ENCODE measurements around the gene PPP2R1A. TPM values are rescaled to one million over a fixed set of nuclear protein-coding genes. Genes with fewer than 3 reads are reported as not detected.

Gene PPP2R1A
- total RNA-seq, 1 experiment from 2014 or later, result 266 TPM

DNA sequence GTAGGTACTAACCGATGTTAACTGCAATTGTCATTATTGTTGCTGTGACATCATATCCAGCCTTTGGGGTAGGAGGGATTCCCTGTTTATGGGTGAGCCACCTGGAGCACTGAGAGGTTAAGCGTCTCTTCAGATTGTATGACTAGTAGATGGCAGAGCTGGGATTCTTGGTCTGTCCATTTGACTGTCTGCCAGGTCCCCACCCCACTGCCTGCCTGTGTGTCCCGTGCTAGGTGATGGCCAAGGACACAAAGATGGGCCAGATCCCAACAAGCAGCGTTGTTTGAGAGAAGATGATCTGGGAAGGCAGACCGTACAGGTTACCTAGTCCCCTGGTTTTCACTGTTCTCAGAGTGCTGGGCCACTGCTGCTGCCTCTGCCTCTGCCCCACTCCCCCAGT, 16.6 kb downstream of the PPP2R1A start:
- ChIA-PET RAD21 (ENCODE audit: low non-redundant PET in 1 of 2, low total read pairs in 2 of 2, uncharacterized antibody in 2 of 2, unreplicated experiment in 2 of 2) (no interaction called here), CTCF (no interaction called here), POLR2A (no interaction called here)
- ATAC-seq (no peak), DNase-seq (ENCODE audit: low read depth, low spot score) (no peak)
- H2AFZ ChIP-seq (ENCODE audit: low read depth, low read length, poor library complexity, severe bottlenecking), result no peak overlapping the region
- H3K4me2 ChIP-seq (ENCODE audit: low read length), result no peak overlapping the region
- H3K4me3 ChIP-seq (replicated peaks in 1 of 2; ENCODE audit: low read depth in 1 of 2, low read length in 2 of 2), result no peak overlapping the region
- intact Hi-C loops (cut with micrococcal nuclease), result no loop called here
- H3K9me2 ChIP-seq (ENCODE audit: insufficient read depth), result no peaks in the 10 kb centered on the region
- no TSS peak for BruUV-seq (replicated peaks)
- H4K20me1 ChIP-seq (ENCODE audit: insufficient read depth), result no peaks in the 10 kb centered on the region
- no peaks in the 10 kb centered on the region for H3K4me1 ChIP-seq (ENCODE audit: control insufficient read depth in 1 of 2, insufficient read depth in 2 of 2, low read length in 2 of 2)
- H3K9ac ChIP-seq (ENCODE audit: low read length), result no peak overlapping the region
- H3K36me3 ChIP-seq (ENCODE audit: control insufficient read depth in 1 of 2, insufficient read depth in 2 of 2, low read length in 2 of 2), result peaks cover 57 to 63% of the 10 kb centered on the region in 2 experiments
- no peaks in the 10 kb centered on the region for H3K27me3 ChIP-seq (ENCODE audit: insufficient read depth, low read length)
- no peak overlapping the region for H3K27ac ChIP-seq (ENCODE audit: low read depth, low read length)
- no peaks in the 10 kb centered on the region for H3K9me3 ChIP-seq (ENCODE audit: control insufficient read depth in 1 of 2, insufficient read depth in 1 of 2, low read depth in 1 of 2, low read length in 2 of 2)
- TF ChIP-seq RAD21 (IDR thresholded peaks at IDR 0.05; ENCODE audit: low read depth) (no peak), TCF7L2 (IDR thresholded peaks at IDR 0.05; ENCODE audit: borderline replicate concordance, extremely low read depth, insufficient read depth, insufficient read length) (no peak), POLR2A (IDR thresholded peaks at IDR 0.05; ENCODE audit: borderline replicate concordance, extremely low read depth, insufficient read depth, insufficient read length) (no peak), ZFX (IDR thresholded peaks at IDR 0.05) (no peak), EZH2 (IDR thresholded peaks at IDR 0.05) (no peak), POLR2AphosphoS5 (IDR thresholded peaks at IDR 0.05; ENCODE audit: low read depth, low read length) (no peak), SP1 (IDR thresholded peaks at IDR 0.05; ENCODE audit: low read depth) (no peak), JUND (IDR thresholded peaks at IDR 0.05) (no peak), ZNF274 (IDR thresholded peaks at IDR 0.05; ENCODE audit: low read depth, low read length) (no peak), EZH2phosphoT487 (IDR thresholded peaks at IDR 0.05; ENCODE audit: borderline replicate concordance) (no peak)
- TF ChIP-seq, protein P1, sequence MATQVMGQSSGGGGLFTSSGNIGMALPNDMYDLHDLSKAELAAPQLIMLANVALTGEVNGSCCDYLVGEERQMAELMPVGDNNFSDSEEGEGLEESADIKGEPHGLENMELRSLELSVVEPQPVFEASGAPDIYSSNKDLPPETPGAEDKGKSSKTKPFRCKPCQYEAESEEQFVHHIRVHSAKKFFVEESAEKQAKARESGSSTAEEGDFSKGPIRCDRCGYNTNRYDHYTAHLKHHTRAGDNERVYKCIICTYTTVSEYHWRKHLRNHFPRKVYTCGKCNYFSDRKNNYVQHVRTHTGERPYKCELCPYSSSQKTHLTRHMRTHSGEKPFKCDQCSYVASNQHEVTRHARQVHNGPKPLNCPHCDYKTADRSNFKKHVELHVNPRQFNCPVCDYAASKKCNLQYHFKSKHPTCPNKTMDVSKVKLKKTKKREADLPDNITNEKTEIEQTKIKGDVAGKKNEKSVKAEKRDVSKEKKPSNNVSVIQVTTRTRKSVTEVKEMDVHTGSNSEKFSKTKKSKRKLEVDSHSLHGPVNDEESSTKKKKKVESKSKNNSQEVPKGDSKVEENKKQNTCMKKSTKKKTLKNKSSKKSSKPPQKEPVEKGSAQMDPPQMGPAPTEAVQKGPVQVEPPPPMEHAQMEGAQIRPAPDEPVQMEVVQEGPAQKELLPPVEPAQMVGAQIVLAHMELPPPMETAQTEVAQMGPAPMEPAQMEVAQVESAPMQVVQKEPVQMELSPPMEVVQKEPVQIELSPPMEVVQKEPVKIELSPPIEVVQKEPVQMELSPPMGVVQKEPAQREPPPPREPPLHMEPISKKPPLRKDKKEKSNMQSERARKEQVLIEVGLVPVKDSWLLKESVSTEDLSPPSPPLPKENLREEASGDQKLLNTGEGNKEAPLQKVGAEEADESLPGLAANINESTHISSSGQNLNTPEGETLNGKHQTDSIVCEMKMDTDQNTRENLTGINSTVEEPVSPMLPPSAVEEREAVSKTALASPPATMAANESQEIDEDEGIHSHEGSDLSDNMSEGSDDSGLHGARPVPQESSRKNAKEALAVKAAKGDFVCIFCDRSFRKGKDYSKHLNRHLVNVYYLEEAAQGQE (IDR thresholded peaks at IDR 0.05; ENCODE audit: low read depth), result no peak
- TF ChIP-seq, protein P2, sequence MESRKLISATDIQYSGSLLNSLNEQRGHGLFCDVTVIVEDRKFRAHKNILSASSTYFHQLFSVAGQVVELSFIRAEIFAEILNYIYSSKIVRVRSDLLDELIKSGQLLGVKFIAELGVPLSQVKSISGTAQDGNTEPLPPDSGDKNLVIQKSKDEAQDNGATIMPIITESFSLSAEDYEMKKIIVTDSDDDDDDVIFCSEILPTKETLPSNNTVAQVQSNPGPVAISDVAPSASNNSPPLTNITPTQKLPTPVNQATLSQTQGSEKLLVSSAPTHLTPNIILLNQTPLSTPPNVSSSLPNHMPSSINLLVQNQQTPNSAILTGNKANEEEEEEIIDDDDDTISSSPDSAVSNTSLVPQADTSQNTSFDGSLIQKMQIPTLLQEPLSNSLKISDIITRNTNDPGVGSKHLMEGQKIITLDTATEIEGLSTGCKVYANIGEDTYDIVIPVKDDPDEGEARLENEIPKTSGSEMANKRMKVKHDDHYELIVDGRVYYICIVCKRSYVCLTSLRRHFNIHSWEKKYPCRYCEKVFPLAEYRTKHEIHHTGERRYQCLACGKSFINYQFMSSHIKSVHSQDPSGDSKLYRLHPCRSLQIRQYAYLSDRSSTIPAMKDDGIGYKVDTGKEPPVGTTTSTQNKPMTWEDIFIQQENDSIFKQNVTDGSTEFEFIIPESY (IDR thresholded peaks at IDR 0.05; ENCODE audit: extremely low read depth, insufficient replicate concordance, low read length), result no peak
- TF ChIP-seq, protein P3, sequence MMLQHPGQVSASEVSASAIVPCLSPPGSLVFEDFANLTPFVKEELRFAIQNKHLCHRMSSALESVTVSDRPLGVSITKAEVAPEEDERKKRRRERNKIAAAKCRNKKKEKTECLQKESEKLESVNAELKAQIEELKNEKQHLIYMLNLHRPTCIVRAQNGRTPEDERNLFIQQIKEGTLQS (IDR thresholded peaks at IDR 0.05), result no peak
- peaks cover 87% of the 10 kb centered on the region for H3K79me2 ChIP-seq (ENCODE audit: insufficient read depth, low read length)
